Tibial artery (tissue), 4 donors: ENCODE measurements around the gene MINDY3.
"Not testable (repeated sequence)": the region's sequence is repeated elsewhere in the genome, so short reads cannot be mapped to it uniquely, and the experiment has no call there.

Source experiments
- DNase-seq, 2 donors: peaks; one replicate each; pipeline ENCODE4 v3.0.0-alpha.2; 2019
- H3K27ac ChIP-seq, 2 donors: fragments of 200-600 bp; sonication (generic) in 1 of 2; 1 replicate in 1 of 2; 2 replicates in 1 of 2; pipeline ENCODE4 v1.5.1; 2018 to 2019; ENCODE audit warnings: mild to moderate bottlenecking in 1 of 2
- H3K27me3 ChIP-seq, 2 donors: fragments of 200-600 bp; sonication (generic) in 1 of 2; one replicate each; pipeline versions ENCODE4 v1.5.1 to v1.6.0; 2016 to 2019
- H3K36me3 ChIP-seq, 3 donors: fragments of 200-600 bp; sonication (generic) in 2 of 3; one replicate each; pipeline ENCODE4 v1.5.1; 2016 to 2019; ENCODE audit warnings: mild to moderate bottlenecking in 2 of 3
- H3K4me1 ChIP-seq, 4 donors: fragments of 200-600 bp; sonication (generic) in 2 of 4; 1 replicate in 3 of 4; 2 replicates in 1 of 4; pipeline ENCODE4 v1.5.1; 2016 to 2019
- H3K4me3 ChIP-seq, 2 donors: fragments of 200-600 bp; sonication (generic) in 1 of 2; 1 replicate in 1 of 2; 2 replicates in 1 of 2; pipeline ENCODE4 v1.5.1; 2018 to 2019; ENCODE audit warnings: mild to moderate bottlenecking in 2 of 2
- H3K9me3 ChIP-seq, 3 donors: fragments of 200-600 bp; sonication (generic) in 1 of 3; one replicate each; pipeline ENCODE4 v1.5.1; 2016 to 2019
- CTCF ChIP-seq, 2 experiments: fragments of 200-600 bp in 1 of 2; fragments of 450-650 bp in 1 of 2; IDR thresholded peaks; one replicate each; pipeline ENCODE4 v1.5.1; 2017 to 2019; ENCODE audit warnings: antibody characterized with exemption in 2 of 2, mild to moderate bottlenecking in 1 of 2, moderate library complexity in 1 of 2
- intact Hi-C: fragments of 100-400 bp; cut with DNase I; formaldehyde crosslinking; loops from one replicate; pipeline ENCODE4 v1.15.0; 2023; ENCODE audit warnings: low total_unique reads

MINDY3 gene

GRCh38 chr10:15856328-15857015 is 3.8 kb downstream of the MINDY3 start:
- Histone ChIP-seq H3K9me3 (no peaks in the 10 kb centered on the region), H3K27me3 (no peaks in the 10 kb centered on the region), H3K4me1 (peaks cover 0 to 47% (median 13%) of the 10 kb centered on the region in 4 donors), H3K4me3 (no peak overlapping the region), H3K27ac (no peak overlapping the region), H3K36me3 (no peaks in the 10 kb centered on the region)
- TF ChIP-seq CTCF (IDR thresholded peaks at IDR 0.05), result no peak
- no peak for DNase-seq
- intact Hi-C loops, result no loop called here

GRCh38 chr10:15853800-15854199 is 6.5 kb downstream of the MINDY3 start:
- Histone ChIP-seq H3K27ac (no peak overlapping the region), H3K4me3 (no peak overlapping the region), H3K36me3 (no peaks in the 10 kb centered on the region), H3K9me3 (peaks cover 0 to 5% (median 0%) of the 10 kb centered on the region in 3 donors), H3K4me1 (peaks cover 0 to 38% (median 13%) of the 10 kb centered on the region in 4 donors), H3K27me3 (no peaks in the 10 kb centered on the region)
- intact Hi-C loops, result no loop called here
- no peak for DNase-seq
- TF ChIP-seq CTCF (IDR thresholded peaks at IDR 0.05), result no peak

GRCh38 chr10:15852111-15852557 is 8.2 kb downstream of the MINDY3 start:
- no peak for DNase-seq
- no peak overlapping the region for H3K4me3 ChIP-seq
- intact Hi-C loops, result no loop called here
- no peak overlapping the region for H3K27ac ChIP-seq
- H3K9me3 ChIP-seq, result peaks cover 0 to 5% (median 0%) of the 10 kb centered on the region in 3 donors
- no peak for TF ChIP-seq CTCF (IDR thresholded peaks at IDR 0.05)
- peaks cover 0 to 21% (median 4%) of the 10 kb centered on the region in 4 donors for H3K4me1 ChIP-seq
- H3K36me3 ChIP-seq, result no peaks in the 10 kb centered on the region
- H3K27me3 ChIP-seq, result no peaks in the 10 kb centered on the region

GRCh38 chr10:15850337-15850978 is 9.8 kb downstream of the MINDY3 start:
- H3K4me3 ChIP-seq, H3K36me3 ChIP-seq, intact Hi-C loops, H3K27ac ChIP-seq, H3K9me3 ChIP-seq, DNase-seq, H3K27me3 ChIP-seq: not testable (repeated sequence)
- peaks cover 0 to 12% (median 0%) of the 10 kb centered on the region in 4 donors for H3K4me1 ChIP-seq

- H3K27ac ChIP-seq, result no peak overlapping the region
- H3K27me3 ChIP-seq, result no peaks in the 10 kb centered on the region
- no peaks in the 10 kb centered on the region for H3K36me3 ChIP-seq
- DNase-seq, result no peak
- H3K4me1 ChIP-seq, result peaks cover 0 to 12% (median 0%) of the 10 kb centered on the region in 4 donors
- intact Hi-C loops, result no loop called here
- H3K9me3 ChIP-seq, result peaks cover 0 to 5% (median 0%) of the 10 kb centered on the region in 3 donors
- no peak for TF ChIP-seq CTCF (IDR thresholded peaks at IDR 0.05)
- no peak overlapping the region for H3K4me3 ChIP-seq
Measured at GRCh38 chr10:15849316-15849715, 11.0 kb downstream of the MINDY3 start.

GRCh38 chr10:15847481-15847880 is 12.8 kb downstream of the MINDY3 start:
- DNase-seq, result no peak
- TF ChIP-seq CTCF (IDR thresholded peaks at IDR 0.05), result no peak
- H3K9me3 ChIP-seq, result peaks cover 0 to 5% (median 0%) of the 10 kb centered on the region in 3 donors

More at GRCh38 chr10:15847481-15847880, 12.8 kb downstream of the MINDY3 start:
- peaks cover 0 to 15% (median 0%) of the 10 kb centered on the region in 4 donors for H3K4me1 ChIP-seq
- H3K27me3 ChIP-seq, result no peaks in the 10 kb centered on the region
- no peak overlapping the region for H3K27ac ChIP-seq
- intact Hi-C loops, result no loop called here
- H3K4me3 ChIP-seq, result no peak overlapping the region
- H3K36me3 ChIP-seq, result no peaks in the 10 kb centered on the region
